ENCODE measurements around the gene PGS1. TPM values are rescaled to one million over a fixed set of nuclear protein-coding genes. Genes with fewer than 3 reads are reported as not detected.
A peak's percentile ranks its signal among the peaks of the same experiment; 100 is the strongest.
"Not testable (repeated sequence)": the region's sequence is repeated elsewhere in the genome, so short reads cannot be mapped to it uniquely, and the experiment has no call there.

The PGS1 gene
- 35.6 TPM for total RNA-seq

GRCh38 chr17:78378225-78379130, at the start of gene PGS1:
Gene PGS1, plus strand, starts transcription at chr17:78378649. Its CDS starts 17 bp downstream, at chr17:78378666.
- Histone ChIP-seq H3K9me3 (no peaks in the 10 kb centered on the region), H3K27me3 (no peaks in the 10 kb centered on the region), H3K27ac (peak within 1 kb of the TSS; percentile 89), H3K4me3 (peak within 1 kb of the TSS; percentile 60 to 87), H3K36me3 (no peaks in the 10 kb centered on the region), H3K4me1 (peaks cover 45% of the 10 kb centered on the region)
- intact Hi-C loops (cut with DNase I): no loop called here
- DNase-seq (ENCODE audit: extremely low spot score in 2 of 2): no peak
- TF ChIP-seq POLR2A (IDR thresholded peaks at IDR 0.05) (peak in 1 of 2 donors; percentile 64), CTCF (IDR thresholded peaks at IDR 0.05) (peak in 1 of 3 experiments; percentile 4), POLR2AphosphoS5 (IDR thresholded peaks at IDR 0.05; ENCODE audit: insufficient read depth in 1 of 2, low read depth in 1 of 2) (peak; percentile 86 to 90)

GRCh38 chr17:78329263-78330059, 49.0 kb upstream of the PGS1 start:
- no peaks in the 10 kb centered on the region for H3K36me3 ChIP-seq
- H3K27ac ChIP-seq: no peak overlapping the region
- TF ChIP-seq POLR2A (IDR thresholded peaks at IDR 0.05) (no peak), POLR2AphosphoS5 (IDR thresholded peaks at IDR 0.05; ENCODE audit: insufficient read depth in 1 of 2, low read depth in 1 of 2) (peak in 1 of 2 donors; percentile 64)
- no peak for DNase-seq (ENCODE audit: extremely low spot score in 2 of 2)
- H3K4me1 ChIP-seq: peaks cover 34% of the 10 kb centered on the region
- H3K9me3 ChIP-seq: no peaks in the 10 kb centered on the region
- no peaks in the 10 kb centered on the region for H3K27me3 ChIP-seq
- no peak overlapping the region for H3K4me3 ChIP-seq
- intact Hi-C loops (cut with DNase I): no loop called here

DNA sequence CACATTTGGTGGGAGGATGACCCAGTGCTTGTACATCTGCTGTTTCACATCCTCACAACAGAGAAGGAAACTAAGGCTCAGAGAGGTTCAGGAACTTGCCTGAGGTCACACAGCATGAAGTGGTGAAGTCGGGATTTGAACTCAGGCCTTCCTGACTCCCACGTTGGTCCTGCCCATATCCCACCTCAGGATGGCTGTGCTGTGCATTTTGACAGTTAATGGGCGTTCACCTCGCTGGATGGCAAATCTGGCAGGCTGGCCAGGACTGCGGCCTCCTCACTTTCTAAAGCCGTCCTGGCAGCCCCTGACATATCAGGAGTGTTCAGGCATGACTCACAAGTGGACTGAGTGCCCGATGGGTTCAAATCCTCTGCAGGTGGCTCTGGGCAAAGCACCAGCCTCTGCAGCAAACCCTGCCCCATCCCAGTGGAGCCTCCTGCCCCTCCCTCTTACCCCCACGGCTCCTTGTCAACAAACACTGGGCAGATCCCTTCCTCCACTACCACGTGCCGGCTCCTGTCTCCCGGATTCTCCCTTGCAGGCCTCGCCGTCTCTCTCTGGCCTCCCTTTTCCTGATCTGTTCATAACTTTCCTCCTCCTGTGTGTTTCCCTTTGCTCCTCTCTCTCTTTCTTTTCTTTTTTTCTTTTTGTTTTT, 47.8 kb upstream of the PGS1 start:
- Histone ChIP-seq H3K27ac (no peak overlapping the region), H3K36me3 (no peaks in the 10 kb centered on the region), H3K4me1 (peaks cover 22% of the 10 kb centered on the region), H3K27me3 (no peaks in the 10 kb centered on the region), H3K4me3 (no peak overlapping the region), H3K9me3 (no peaks in the 10 kb centered on the region)
- intact Hi-C loops (cut with DNase I): no loop called here
- TF ChIP-seq POLR2A (IDR thresholded peaks at IDR 0.05) (no peak), POLR2AphosphoS5 (IDR thresholded peaks at IDR 0.05; ENCODE audit: insufficient read depth in 1 of 2, low read depth in 1 of 2) (peak in 1 of 2 donors; percentile 15)
- no peak for DNase-seq (ENCODE audit: extremely low spot score in 2 of 2)

DNA sequence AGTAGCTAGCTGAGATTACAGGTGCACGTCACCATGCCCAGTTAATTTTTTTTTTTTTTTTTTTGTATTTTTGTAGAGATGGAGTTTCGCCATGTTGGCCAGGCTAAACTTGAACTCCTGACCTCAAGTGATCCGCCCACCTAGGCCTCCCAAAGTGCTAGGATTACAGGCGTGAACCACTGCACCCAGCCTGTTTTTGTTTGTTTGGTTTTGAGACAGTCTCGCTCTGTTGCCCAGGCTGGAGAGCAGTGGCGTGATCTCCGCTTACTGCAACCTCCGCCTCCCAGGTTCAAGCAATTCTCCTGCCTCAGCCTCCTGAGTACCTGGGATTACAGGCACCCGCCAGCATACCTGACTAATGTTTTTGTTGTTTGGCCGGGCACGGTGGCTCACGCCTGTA, 47.1 kb upstream of the PGS1 start:
- peaks cover 15% of the 10 kb centered on the region for H3K4me1 ChIP-seq
- H3K9me3 ChIP-seq; H3K4me3 ChIP-seq; H3K27ac ChIP-seq; H3K36me3 ChIP-seq; H3K27me3 ChIP-seq; DNase-seq (ENCODE audit: extremely low spot score in 2 of 2); intact Hi-C loops (cut with DNase I): not testable (repeated sequence)

GRCh38 chr17:78332991-78333390, 45.5 kb upstream of the PGS1 start:
- Histone ChIP-seq H3K9me3 (no peaks in the 10 kb centered on the region), H3K4me1 (peaks cover 14% of the 10 kb centered on the region), H3K27ac (no peak overlapping the region), H3K4me3 (no peak overlapping the region), H3K27me3 (no peaks in the 10 kb centered on the region), H3K36me3 (no peaks in the 10 kb centered on the region)
- no peak for DNase-seq (ENCODE audit: extremely low spot score in 2 of 2)
- TF ChIP-seq POLR2AphosphoS5 (IDR thresholded peaks at IDR 0.05; ENCODE audit: insufficient read depth in 1 of 2, low read depth in 1 of 2) (no peak), POLR2A (IDR thresholded peaks at IDR 0.05) (no peak), CTCF (IDR thresholded peaks at IDR 0.05) (no peak)
- intact Hi-C loops (cut with DNase I): no loop called here

DNA sequence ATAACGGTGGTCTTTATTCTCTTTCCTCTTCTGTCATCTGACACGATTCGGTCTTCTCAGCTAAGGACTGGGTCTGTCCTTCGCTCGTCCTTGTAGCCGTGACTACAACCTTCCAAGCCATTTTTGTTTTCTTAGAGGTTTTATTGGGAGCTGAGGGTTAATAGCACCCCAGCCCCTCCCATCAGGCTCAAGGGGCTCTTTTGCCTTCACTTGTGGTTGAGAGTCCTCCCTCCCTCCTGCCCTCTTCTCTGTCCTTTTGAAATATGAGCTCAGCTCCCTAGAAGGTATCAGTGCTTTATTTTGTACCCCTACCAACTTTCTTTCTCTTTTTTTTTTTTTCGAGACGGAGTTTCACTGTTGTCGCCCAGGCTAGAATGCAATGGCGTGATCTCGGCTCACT, 43.2 kb upstream of the PGS1 start:
- peaks cover 5% of the 10 kb centered on the region for H3K4me1 ChIP-seq
- H3K27me3 ChIP-seq: no peaks in the 10 kb centered on the region
- intact Hi-C loops (cut with DNase I): no loop called here
- no peak overlapping the region for H3K4me3 ChIP-seq
- no peak for DNase-seq (ENCODE audit: extremely low spot score in 2 of 2)
- no peak overlapping the region for H3K27ac ChIP-seq
- no peak for TF ChIP-seq POLR2AphosphoS5 (IDR thresholded peaks at IDR 0.05; ENCODE audit: insufficient read depth in 1 of 2, low read depth in 1 of 2)
- TF ChIP-seq CTCF (IDR thresholded peaks at IDR 0.05): no peak
- TF ChIP-seq POLR2A (IDR thresholded peaks at IDR 0.05): no peak
- H3K36me3 ChIP-seq: no peaks in the 10 kb centered on the region
- no peaks in the 10 kb centered on the region for H3K9me3 ChIP-seq
